ENCODE data around the gene TSHZ1.

DNA sequence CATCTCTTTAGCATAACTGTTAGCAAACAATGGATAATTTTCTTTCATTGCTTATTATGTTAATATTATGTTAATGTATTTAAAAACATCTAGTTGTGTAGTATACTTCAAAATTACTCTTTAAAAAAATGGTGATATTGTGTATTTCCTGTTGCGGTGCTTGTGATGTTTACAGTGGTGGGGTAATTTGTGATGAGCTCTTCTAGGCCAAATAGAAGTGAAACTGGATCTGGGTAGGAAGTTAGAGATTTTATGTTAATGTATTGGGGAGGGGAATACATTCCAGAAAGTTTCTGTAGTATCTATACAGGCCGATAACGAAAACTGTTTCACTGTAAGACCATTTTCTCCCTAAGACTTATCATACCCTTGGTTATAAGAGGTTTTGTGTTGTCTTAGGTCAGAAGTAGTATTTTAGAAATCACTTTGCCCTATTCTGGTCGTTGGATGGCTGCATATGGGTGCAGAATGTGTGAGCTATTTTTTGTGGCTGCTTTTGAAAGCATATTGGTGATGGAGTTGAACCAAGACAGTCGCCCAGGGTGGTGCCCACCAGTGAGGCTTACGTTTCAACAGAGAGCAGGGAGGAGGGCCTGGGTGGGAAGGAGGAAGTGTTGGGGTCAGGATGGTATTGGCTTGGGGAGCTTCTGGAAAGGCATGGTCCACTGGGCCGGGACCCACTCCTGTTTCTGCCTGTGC lies 5.8 kb downstream of the TSHZ1 start:
- TF ChIP-seq CTCF (IDR thresholded peaks at IDR 0.05) (no peak), EP300 (IDR thresholded peaks at IDR 0.05; ENCODE audit: low read depth) (no peak)
